ENCODE results near the gene IL18BP.

DNA sequence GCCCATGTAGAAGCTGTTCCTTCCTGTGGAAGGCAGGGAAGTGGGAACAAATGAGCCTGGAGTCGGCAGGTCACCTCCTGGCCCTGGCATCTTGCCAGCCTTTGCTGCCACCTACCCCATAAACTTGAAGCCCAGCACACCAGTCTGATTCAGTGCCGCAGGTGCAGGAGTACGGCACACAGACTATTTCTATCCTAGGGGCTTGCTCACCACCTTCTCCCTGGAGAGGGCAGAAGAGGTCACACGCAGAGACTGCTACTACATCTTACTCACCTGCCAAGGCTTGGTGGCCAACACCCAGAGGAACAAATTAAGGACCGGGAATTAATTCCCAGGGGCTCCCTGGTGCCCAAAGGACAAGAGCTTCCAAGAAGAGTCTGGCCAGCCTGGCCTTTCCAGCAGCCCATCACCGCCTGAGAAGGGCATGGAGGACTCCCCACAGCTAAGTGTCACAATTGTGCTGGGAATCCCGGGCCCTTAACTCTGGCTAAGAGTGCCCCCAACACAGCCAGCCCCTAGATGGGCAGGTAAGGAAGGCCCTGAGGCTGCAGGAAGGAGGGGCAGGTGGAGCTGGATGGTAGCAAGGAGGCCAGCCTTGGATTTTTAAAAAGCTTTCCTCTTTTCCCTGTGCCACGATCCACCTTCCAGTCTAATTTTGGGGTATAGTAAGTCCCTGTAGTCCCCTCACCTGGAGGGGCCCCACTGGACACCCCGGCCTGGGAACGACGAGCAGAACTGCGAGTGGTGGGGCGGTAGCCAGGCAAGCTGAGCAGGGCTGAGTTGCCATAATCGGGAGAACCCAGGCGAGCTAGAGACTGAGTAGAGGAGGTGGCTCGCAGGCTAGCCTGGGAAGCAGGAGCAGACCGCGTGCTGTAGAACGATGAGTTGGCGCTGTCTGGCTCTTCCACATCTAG, 6.9 kb downstream of the IL18BP start:
- TF ChIP-seq, protein P1, sequence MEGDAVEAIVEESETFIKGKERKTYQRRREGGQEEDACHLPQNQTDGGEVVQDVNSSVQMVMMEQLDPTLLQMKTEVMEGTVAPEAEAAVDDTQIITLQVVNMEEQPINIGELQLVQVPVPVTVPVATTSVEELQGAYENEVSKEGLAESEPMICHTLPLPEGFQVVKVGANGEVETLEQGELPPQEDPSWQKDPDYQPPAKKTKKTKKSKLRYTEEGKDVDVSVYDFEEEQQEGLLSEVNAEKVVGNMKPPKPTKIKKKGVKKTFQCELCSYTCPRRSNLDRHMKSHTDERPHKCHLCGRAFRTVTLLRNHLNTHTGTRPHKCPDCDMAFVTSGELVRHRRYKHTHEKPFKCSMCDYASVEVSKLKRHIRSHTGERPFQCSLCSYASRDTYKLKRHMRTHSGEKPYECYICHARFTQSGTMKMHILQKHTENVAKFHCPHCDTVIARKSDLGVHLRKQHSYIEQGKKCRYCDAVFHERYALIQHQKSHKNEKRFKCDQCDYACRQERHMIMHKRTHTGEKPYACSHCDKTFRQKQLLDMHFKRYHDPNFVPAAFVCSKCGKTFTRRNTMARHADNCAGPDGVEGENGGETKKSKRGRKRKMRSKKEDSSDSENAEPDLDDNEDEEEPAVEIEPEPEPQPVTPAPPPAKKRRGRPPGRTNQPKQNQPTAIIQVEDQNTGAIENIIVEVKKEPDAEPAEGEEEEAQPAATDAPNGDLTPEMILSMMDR (IDR thresholded peaks at IDR 0.05 in 4 of 5, conservative IDR thresholded peaks at IDR 0.05 in 1 of 5) = no peak
- no peak for TF ChIP-seq POLR2A (IDR thresholded peaks at IDR 0.05)

Data from gastrocnemius medialis (tissue), 4 donors.